ENCODE data around the gene THAP11.

THAP11 gene

GRCh38 chr16:67848118-67848517 lies 6.0 kb downstream of the THAP11 start:
- Histone ChIP-seq H3K27ac (replicated peaks) (no peak overlapping the region; the same call in 1 of the 2 replicates), H3K4me3 (replicated peaks; ENCODE audit: insufficient read depth, low read length) (peak overlapping the region; percentile 99), H3K27me3 (ENCODE audit: insufficient read depth, poor library complexity, severe bottlenecking) (no peaks in the 10 kb centered on the region)
- TF ChIP-seq REST (IDR thresholded peaks at IDR 0.05; ENCODE audit: insufficient replicate concordance, low read depth) (no peak), POLR2AphosphoS5 (IDR thresholded peaks at IDR 0.05; ENCODE audit: low read depth) (no peak), SPI1 (IDR thresholded peaks at IDR 0.05; ENCODE audit: borderline replicate concordance, low read depth) (no peak), GABPA (IDR thresholded peaks at IDR 0.05; ENCODE audit: low read depth) (no peak)
- TF ChIP-seq, protein P1, sequence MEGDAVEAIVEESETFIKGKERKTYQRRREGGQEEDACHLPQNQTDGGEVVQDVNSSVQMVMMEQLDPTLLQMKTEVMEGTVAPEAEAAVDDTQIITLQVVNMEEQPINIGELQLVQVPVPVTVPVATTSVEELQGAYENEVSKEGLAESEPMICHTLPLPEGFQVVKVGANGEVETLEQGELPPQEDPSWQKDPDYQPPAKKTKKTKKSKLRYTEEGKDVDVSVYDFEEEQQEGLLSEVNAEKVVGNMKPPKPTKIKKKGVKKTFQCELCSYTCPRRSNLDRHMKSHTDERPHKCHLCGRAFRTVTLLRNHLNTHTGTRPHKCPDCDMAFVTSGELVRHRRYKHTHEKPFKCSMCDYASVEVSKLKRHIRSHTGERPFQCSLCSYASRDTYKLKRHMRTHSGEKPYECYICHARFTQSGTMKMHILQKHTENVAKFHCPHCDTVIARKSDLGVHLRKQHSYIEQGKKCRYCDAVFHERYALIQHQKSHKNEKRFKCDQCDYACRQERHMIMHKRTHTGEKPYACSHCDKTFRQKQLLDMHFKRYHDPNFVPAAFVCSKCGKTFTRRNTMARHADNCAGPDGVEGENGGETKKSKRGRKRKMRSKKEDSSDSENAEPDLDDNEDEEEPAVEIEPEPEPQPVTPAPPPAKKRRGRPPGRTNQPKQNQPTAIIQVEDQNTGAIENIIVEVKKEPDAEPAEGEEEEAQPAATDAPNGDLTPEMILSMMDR (IDR thresholded peaks at IDR 0.05; ENCODE audit: insufficient read depth, low read length) = no peak
- no peak for DNase-seq (ENCODE audit: low read depth in 1 of 2, low spot score in 1 of 2)

- no peak overlapping the region for H3K27ac ChIP-seq (replicated peaks)
- H3K27me3 ChIP-seq (ENCODE audit: insufficient read depth, poor library complexity, severe bottlenecking) = no peaks in the 10 kb centered on the region
- DNase-seq (ENCODE audit: low read depth in 1 of 2, low spot score in 1 of 2) = no peak
- H3K4me3 ChIP-seq (replicated peaks; ENCODE audit: insufficient read depth, low read length) = no peak overlapping the region
- TF ChIP-seq REST (IDR thresholded peaks at IDR 0.05; ENCODE audit: insufficient replicate concordance, low read depth) (no peak), POLR2AphosphoS5 (IDR thresholded peaks at IDR 0.05; ENCODE audit: low read depth) (no peak), SPI1 (IDR thresholded peaks at IDR 0.05; ENCODE audit: borderline replicate concordance, low read depth) (no peak), GABPA (IDR thresholded peaks at IDR 0.05; ENCODE audit: low read depth) (no peak)
- TF ChIP-seq, protein P1 (IDR thresholded peaks at IDR 0.05; ENCODE audit: insufficient read depth, low read length) = no peak
These were observed 11.6 kb downstream of the THAP11 start for GRCh38 chr16:67853670-67854069.

GRCh38 chr16:67855789-67856188 lies 13.7 kb downstream of the THAP11 start:
- no peak for DNase-seq (ENCODE audit: low read depth in 1 of 2, low spot score in 1 of 2)
- Histone ChIP-seq H3K4me3 (replicated peaks; ENCODE audit: insufficient read depth, low read length) (no peak overlapping the region), H3K27me3 (ENCODE audit: insufficient read depth, poor library complexity, severe bottlenecking) (no peaks in the 10 kb centered on the region), H3K27ac (replicated peaks) (no peak overlapping the region)
- TF ChIP-seq POLR2AphosphoS5 (IDR thresholded peaks at IDR 0.05; ENCODE audit: low read depth) = no peak
- TF ChIP-seq SPI1 (IDR thresholded peaks at IDR 0.05; ENCODE audit: borderline replicate concordance, low read depth) = no peak
- no peak for TF ChIP-seq REST (IDR thresholded peaks at IDR 0.05; ENCODE audit: insufficient replicate concordance, low read depth)
- TF ChIP-seq, protein P1 (IDR thresholded peaks at IDR 0.05; ENCODE audit: insufficient read depth, low read length) = no peak
- no peak for TF ChIP-seq GABPA (IDR thresholded peaks at IDR 0.05; ENCODE audit: low read depth)

All from HL-60 (cell line).